Measurements from ENCODE around the gene SPRY2.

The SPRY2 gene

GRCh38 chr13:80312967-80313366 lies 28.0 kb downstream of the SPRY2 start:
- TF ChIP-seq, protein P1, sequence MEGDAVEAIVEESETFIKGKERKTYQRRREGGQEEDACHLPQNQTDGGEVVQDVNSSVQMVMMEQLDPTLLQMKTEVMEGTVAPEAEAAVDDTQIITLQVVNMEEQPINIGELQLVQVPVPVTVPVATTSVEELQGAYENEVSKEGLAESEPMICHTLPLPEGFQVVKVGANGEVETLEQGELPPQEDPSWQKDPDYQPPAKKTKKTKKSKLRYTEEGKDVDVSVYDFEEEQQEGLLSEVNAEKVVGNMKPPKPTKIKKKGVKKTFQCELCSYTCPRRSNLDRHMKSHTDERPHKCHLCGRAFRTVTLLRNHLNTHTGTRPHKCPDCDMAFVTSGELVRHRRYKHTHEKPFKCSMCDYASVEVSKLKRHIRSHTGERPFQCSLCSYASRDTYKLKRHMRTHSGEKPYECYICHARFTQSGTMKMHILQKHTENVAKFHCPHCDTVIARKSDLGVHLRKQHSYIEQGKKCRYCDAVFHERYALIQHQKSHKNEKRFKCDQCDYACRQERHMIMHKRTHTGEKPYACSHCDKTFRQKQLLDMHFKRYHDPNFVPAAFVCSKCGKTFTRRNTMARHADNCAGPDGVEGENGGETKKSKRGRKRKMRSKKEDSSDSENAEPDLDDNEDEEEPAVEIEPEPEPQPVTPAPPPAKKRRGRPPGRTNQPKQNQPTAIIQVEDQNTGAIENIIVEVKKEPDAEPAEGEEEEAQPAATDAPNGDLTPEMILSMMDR (IDR thresholded peaks at IDR 0.05; ENCODE audit: borderline replicate concordance, insufficient read depth, low read depth, low read length): no peak
- H3K4me3 ChIP-seq (ENCODE audit: low read depth, low read length): no peak overlapping the region

DNA sequence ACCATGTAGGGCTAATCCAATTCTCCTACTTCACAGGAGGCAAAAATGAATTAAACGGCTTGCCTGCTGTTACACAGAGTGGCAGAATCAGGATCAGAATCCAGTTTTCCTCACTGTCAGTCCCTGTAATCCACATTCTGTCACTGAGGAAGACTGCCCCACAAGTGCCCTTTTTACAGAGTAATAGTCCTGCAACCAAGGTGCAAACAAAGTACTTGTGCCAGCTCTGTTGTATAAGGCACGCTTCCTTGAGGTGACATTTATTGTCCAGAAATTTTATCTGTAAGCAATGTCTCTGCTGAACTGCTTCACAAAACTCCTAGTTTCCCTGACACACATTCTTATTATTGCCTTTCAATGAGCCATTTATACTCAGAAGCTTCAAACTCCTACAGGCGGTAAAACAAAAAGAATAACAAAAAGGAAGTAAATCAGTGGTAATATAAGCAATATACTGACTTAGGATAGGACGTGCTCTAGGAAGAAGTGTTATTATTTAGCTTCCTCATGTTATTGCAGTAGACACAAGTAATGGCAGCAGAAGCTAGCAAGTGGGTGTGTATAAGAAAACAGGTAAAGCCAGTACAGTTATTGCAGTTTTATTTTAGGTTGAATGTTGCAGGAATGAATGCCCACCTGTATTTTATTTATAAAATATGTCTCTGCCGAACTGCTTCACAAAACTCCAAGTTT lies 28.8 kb downstream of the SPRY2 start:
- H3K4me3 ChIP-seq (ENCODE audit: low read depth, low read length): no peak overlapping the region
- TF ChIP-seq, protein P1 (IDR thresholded peaks at IDR 0.05; ENCODE audit: borderline replicate concordance, insufficient read depth, low read depth, low read length): no peak

GRCh38 chr13:80309926-80310325 lies 31.0 kb downstream of the SPRY2 start:
- TF ChIP-seq, protein P1 (IDR thresholded peaks at IDR 0.05; ENCODE audit: borderline replicate concordance, insufficient read depth, low read depth, low read length): no peak
- H3K4me3 ChIP-seq (ENCODE audit: low read depth, low read length): no peak overlapping the region

- no peak overlapping the region for H3K4me3 ChIP-seq (ENCODE audit: low read depth, low read length)
- TF ChIP-seq, protein P1 (IDR thresholded peaks at IDR 0.05; ENCODE audit: borderline replicate concordance, insufficient read depth, low read depth, low read length): no peak
Measured at GRCh38 chr13:80307401-80307987, 33.4 kb downstream of the SPRY2 start.

- TF ChIP-seq, protein P1 (IDR thresholded peaks at IDR 0.05; ENCODE audit: borderline replicate concordance, insufficient read depth, low read depth, low read length): no peak
- H3K4me3 ChIP-seq (ENCODE audit: low read depth, low read length): no peak overlapping the region
Measured at GRCh38 chr13:80306337-80306972, 34.5 kb downstream of the SPRY2 start.

DNA sequence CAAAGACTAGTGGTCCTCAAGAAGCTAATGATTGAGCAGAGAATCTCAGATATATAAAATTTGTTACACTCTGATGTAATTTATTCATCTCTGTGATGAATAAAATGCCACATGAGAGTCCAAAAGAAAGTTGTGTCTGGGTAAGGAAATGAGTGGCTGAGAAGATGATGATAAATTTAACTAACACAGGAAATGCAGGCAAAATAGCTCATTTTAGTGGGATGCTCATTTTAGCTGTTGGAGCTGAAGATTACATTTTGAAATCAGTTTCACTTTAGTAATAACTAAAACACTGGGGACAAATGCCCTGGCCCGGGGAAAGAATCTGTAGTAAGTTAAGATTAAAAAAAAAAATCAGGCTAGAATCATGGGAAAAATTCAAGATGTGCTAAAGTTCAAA lies 35.2 kb downstream of the SPRY2 start:
- no peak overlapping the region for H3K4me3 ChIP-seq (ENCODE audit: low read depth, low read length)
- TF ChIP-seq, protein P1 (IDR thresholded peaks at IDR 0.05; ENCODE audit: borderline replicate concordance, insufficient read depth, low read depth, low read length): no peak

Data from GM12875 (cell line).